NCI-H748 treated with DMSO at 0.1 percent for 48 hours (cell line): ENCODE data around the gene PPT2.

Source experiments
- DNase-seq: peaks from one replicate; lab custom pipeline; 2025; lab: John Stamatoyannopoulos, UW

PPT2 gene, protein sequence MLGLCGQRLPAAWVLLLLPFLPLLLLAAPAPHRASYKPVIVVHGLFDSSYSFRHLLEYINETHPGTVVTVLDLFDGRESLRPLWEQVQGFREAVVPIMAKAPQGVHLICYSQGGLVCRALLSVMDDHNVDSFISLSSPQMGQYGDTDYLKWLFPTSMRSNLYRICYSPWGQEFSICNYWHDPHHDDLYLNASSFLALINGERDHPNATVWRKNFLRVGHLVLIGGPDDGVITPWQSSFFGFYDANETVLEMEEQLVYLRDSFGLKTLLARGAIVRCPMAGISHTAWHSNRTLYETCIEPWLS

DNA sequence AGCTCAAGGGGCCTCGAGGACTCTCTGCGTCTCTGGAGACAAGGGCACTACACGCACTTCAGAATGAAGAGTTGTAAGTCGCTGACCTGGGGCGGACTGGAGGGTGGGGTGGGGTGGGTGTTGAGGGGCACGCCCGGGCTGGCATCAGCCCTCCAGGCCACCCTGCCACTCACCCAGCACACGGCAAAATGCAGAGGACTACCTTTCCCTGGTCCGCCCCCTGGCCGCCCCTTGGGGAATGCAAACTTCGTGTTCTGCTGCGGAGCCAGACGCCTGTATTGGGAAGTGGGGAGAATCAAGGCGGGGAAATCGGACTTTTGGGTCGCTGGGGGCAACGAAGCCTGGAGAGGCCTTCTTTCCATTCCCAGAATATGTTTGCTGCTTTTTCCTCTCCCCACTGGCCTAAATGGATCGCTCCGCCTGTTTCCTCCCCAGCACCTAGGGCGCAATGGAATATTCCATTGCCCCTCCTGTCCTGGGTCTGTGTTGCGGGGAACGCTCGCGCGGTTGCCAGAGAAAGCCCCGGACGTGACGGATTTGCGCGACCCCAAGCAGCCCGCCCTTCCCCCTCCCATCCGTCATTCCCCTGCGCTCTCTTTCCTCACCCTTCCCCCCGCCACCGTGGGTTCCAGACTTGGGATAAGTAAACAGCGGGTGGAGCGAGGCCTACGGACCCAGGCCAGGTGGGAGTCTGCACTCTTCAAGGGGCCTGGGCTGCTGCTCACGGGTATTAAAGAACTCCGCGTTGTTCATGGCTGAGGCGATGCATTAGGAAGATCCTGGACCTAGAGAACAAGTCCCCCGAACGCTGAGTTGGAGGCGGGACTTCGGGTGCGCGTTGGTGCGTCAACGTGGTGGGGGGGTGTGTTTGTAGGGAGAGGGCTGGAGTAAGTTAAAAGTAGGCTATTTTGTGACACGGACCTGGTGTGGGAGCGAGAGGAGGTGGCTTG lies at the start of gene PPT2:
TSS of gene PPT2 (plus strand) at position 578 of the 950 bp plus-strand sequence. CDS start 454 bp downstream, outside the sequence.
- DNase-seq: peak; percentile 85

DNA sequence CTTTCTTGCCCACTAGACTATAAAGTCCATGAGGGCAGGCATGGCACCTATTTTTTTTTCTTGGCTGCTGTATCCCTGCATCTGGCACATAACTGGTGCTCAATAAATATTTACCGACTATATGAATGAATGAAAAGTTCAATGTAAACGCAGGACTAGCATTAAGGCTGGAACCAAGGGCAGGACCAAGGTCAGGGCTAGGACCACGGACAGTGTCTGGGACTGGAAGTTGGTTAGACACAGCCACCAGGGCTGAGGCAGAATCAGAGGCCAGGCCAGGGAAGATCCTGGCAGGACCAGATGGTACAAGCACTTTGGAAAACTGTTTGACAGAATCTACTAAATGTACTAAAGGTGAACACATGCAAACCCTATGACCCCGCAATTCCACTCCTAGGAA lies 48.5 kb upstream of the PPT2 start:
- DNase-seq: no peak

DNA sequence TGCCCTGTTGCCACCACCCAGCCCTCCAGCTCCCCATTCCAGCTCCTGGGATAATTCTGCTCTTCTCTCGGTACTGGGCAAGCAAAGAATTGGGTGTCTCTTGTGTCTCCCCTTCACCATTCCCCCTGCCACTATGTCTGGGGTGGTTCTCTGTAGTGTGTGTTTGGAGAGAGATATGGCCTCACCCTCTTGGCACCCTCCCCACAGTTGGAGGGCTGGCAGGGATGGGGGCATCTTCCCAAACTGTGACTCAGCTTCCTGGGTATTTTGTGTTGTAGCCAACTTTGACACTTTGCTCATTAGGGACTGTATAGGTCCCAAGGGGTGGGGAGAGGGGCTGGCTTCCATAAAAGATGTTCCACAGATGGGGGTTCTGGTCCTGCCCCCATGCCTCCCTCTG lies 46.5 kb upstream of the PPT2 start:
- no peak for DNase-seq

DNA sequence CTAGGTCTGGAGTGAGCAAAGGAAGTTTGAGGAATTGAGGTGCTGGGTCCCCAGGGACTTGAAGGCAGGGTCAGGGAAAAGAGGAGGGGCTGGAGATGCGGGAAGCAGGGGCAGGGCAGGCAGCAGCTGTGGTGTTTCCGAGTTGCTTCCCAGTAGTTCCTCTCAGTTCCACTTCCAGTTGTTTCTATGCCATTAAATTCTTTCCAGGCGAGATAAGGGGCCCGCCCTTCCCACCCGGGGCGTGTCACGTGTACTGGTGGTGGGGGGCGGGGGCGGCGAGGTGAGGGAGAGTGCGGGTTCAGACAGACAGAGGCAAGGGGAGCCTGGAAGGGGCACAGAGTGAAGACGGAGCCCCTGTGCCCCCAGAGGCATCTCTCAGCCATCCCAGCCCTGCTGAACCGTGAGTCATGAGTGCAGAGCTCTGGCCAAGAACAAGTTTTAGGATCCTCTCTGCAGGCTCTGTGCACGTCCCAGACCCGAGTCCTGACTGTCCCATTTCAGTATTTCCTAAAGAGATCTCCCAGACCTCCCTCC lies 45.8 kb upstream of the PPT2 start:
- no peak for DNase-seq

DNA sequence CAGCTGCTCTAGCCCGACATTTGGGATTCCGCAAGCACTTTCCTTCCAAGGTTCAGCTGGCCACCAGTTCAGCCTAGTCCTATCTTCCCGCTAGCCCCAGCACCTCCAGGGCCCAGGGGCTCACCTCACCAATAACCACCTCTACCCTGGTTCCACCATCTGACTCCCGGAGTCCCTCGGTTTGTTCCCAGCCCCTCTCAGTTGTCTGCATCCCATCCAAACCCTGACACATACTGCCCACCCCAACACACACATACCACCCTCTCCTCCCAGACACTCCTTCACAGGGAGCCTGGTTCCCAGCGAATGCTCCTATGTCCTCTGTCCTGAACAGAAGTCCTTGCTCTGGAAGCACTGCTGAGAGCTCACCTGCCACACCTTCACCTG lies 45.2 kb upstream of the PPT2 start:
- DNase-seq: no peak

DNA sequence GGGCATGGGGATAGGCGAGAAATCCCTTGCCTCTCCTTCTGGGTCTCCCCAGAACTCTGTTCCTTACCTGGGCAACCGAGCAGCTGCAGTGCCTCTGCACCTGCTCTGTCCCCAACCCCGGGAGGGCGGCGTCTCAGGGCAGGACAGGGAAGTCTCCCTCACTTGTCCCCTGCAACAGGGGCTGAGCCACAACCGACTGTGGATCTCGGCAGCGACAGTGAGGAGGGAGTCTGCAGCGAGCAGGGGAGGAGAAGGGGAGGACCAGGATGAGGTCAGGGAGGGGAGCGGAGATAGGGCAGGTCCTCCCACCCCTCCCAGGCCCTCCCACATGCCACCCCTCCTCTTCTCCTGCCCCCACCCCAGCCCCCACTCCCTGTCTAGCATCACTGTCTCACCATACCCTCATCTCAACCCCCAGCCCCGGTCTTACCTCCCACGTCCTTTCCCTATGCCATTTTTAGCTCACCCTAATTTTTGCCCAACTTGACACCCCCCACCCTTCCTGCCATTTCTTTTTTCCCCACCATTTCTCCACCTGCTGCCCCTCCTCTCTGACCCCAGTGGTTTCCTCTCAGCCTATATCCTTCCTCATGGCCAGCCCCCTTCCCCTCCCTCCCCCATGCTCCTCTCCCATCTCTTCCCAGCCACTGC lies 44.7 kb upstream of the PPT2 start, which contains the start of gene TNXB:
TSS of gene TNXB (minus strand) at position 225 of the 651 bp plus-strand sequence. CDS start 11,140 bp downstream, outside the sequence.
- DNase-seq: no peak

DNA sequence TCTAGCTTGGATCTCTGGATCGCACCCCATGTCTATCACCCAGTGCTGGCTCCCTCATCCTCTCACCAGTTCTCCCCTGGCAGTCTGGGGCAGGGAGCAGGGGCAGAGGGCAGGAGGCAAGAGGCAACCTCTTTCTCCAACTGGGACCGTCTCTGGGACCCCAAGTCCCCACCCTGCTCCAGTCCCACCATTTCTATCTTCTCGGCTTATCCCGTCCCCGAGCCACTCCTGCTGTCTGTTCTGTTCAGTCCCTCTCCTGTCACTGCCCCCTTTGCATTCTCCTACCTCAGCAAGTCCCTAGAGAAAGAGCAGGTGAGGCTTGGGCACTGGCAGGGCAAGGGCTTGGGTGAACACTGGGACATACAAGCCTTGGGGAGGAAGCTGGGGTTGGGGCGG lies 44.2 kb upstream of the PPT2 start:
- no peak for DNase-seq

DNA sequence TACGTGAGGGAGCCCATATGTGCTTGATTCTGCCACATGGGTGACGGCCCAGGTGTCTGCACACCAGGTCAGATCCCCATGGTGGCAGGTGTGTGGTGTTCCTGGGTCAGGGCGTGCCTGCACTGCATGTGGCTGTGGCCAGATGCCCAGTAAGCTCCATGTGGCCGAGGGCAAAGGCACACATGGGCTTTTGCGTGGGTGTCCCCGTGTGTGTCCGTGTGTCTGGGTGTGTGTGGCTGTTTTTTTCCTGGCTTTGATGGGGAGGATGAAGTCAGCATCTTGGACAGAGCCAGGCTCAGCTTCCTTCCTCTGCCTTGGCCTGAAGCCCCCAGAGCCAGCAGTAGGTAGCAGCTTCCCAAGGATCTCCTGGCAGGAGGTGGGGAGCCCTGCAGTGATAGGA lies 43.3 kb upstream of the PPT2 start:
- DNase-seq: no peak

DNA sequence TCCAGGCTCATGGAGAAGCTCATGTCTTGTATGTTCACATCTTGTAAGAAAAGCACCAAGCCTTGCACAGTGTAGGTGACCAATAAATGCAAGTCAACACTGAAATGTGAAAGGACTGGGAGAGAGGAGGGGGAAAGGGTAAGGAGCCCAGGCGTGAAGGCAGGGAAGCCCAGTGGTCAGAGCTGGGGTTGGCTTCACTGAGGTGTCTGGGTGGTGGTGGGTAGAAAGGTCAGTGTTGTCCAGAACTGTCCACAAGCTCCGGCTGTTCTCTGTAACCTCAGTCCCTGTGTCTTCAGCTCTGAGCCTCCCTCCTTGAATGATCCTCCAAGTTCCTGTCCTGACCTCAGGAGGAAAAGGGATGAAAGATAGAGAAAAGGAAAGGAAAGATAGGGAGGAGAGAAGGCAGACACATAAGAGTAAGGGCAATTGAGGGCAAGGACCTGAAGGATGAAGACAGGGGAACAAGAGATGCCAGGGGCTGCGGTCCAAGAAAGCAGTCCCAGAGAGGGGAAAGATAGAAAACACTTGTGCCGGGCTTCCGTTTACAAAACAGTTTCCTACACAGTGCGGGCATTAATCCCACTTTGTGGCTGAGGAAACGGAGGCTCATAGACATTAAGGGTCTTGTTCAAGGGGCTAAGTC lies 42.4 kb upstream of the PPT2 start:
- DNase-seq: no peak

DNA sequence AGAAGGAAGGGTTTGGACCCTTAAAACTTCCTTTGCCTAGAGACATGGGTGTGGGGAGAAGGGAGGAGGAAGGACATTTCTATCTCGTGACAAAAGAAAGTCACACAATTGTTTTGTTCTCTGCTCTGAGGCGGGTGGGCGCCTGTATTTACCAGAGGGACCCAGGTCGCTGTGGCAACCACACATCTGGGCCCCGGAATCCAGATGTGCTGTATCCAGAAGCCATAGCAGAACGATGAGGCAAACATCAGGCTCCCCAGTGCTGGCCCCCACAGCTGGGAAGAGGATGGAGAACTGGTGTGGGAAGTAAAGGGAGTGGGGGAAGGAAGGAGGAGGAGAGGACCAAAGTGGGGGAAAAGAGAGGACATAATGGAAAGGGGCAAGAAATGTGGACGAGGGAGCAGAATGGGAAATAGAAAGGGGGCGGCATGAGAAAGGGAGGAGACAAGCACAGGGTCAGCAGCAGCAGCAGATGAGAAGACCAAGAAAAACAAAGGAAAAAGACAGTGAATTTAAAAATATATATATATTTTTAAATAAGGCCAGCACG lies 41.4 kb upstream of the PPT2 start:
- DNase-seq: no peak

DNA sequence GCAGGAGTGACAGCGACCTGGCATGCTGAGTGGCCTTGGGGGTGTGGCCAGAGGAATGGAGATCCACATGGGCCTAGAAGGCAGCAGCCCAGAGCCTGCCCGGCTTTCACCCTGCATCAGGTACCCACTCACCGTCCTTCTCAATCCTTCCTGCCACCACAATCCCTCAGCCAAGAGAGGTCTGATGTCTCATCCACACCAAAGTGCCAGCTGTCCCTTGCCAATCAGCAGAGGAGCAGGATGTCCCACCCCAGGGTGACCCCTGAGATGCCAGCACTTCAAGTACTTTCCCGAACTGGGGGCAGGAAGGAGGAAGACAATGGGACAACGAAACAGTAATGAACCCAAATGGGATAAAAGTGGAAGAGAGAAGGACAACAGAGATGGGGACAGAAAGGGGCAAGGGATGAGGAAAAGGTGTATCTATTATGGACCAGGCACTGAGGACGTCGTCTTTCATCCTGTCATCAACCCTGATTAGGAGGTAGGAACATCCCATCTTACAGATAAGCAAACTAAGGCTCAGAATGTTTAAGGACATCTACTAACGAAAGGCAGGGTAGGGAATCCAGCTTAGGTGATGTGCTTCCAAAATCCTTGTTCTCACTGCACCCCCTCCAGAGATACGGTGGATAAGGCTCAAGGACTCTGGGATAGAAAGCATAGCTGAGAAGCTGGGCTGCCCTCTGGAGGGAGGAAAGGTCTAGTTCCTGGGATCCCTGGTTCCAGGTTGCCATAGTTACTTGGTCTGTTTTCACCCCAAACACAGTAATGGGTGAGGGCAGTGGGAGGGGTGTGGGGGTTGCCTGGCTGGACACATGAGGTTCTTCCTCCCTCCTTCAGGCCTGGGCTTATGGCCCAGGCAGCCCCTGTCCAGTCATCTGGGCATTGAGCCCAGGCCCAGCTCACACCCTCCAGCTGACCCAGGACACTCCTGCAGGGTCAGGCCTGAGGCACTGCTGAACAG lies 40.3 kb upstream of the PPT2 start:
- DNase-seq: no peak

DNA sequence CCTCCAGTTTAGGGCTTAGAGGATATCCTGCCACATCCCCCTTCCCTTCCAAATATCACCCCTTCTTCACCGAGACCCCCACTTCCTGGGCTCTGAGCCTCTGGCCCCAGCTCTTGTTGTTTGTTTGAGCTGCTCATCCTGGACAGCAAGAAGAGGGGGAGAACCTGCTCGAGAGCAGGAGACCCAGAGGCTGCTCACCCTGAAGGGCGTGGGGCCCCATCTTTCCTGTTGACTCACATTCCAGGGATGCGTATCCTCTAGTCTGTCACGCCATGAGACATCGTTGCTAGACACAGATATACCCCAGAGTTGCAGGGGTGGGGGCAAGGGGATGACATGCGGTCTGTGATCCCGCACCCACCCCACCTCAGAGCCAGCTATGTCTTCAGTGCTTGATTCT lies 39.1 kb upstream of the PPT2 start:
- no peak for DNase-seq

DNA sequence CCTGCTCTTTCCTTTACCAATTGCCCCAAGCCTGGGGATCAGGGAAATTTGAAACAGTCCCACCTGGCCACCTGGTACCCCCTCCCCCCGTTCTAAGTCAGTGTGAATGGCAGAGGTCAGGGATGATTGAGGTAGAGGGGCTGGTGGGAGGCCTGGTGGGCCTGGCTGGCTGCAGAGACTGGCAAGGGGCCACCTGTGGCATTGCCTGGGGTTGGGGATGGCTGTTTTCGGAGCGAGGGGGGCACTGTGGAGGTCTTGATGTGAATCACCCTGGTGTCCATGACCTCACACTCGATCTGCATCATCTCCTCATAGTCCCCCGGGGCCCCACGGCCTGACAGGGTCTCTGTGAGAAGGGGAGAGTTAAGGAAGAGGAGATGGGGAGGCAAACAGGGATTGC lies 38.3 kb upstream of the PPT2 start:
- no peak for DNase-seq

DNA sequence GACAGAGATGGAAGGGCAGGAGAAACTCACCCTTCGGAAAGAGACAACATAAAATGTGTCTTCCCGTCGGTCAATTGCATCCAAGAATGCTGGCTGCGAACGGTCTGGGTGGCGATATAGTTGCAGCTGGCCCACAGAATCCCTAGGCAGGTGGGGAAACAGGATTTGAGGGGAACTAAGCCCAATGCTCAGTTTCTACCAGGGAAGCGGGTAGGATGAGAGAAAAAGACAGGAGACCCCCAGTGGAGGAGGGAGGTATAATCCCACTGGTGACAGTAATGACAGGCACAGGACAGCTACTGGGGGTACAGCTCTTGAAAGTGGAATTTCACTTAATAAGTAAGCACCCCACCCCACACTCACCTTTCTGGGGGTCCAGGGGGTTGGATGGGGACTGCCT lies 37.3 kb upstream of the PPT2 start:
- no peak for DNase-seq

DNA sequence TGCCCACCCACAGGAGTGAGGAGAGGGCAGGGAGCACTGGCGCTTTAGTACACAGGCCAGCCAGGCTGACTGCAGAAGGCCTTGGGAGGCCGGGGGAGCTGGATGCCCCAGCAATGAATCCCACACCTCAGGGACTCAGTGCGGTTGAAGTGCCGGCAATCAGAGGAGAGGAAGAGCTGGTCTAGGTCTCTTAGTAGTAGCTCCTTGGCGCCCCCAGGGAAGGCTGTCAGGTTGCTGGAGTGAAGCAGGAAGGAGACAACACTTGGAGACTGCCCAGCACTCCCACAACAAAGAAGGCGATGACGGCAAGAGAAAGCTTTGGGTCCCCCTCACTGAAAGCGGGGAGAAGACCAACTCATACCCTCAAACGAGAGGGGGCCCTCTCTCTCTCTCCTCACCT lies 36.5 kb upstream of the PPT2 start:
- DNase-seq: no peak

DNA sequence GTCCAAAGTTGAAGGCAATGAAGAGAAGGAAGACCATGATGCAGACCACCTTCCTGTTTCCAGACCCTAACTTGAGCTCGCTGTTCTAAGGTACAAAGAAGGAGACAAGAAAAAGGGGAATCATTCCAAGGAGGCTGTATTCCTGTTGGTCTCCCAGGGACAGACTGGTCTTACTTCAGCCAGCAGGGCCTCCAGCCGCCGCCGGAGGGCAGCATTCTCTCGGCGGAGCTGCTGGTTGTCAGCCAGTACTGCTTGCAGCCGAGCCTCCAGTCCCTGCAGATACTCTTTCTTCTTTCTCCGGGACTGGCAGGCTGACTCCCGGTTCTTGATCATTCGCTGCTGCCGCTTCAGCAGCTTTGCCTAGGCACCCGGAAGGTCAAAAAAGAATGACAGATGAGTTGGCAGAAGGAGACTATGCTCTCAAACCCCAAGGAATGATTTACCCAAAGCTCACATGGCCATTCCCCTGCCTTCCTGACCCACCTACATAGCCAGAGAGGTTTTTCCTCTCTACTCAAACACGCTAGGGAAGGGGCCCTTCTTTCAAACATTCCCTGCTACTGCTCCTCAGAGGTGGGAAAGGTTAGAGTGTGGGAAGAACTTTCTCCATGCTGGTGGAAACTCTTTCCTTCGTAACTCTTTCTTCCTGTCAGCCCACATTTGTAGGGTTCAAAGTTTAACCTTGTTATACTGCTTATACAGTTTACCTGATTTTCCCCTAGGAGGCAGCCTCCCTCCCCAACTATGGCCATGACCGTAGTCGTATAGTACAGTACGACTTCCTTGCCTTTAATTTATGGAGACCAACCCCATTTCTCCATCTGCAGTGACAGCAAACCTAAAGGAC lies 34.9 kb upstream of the PPT2 start:
- DNase-seq: peak; percentile 56

DNA sequence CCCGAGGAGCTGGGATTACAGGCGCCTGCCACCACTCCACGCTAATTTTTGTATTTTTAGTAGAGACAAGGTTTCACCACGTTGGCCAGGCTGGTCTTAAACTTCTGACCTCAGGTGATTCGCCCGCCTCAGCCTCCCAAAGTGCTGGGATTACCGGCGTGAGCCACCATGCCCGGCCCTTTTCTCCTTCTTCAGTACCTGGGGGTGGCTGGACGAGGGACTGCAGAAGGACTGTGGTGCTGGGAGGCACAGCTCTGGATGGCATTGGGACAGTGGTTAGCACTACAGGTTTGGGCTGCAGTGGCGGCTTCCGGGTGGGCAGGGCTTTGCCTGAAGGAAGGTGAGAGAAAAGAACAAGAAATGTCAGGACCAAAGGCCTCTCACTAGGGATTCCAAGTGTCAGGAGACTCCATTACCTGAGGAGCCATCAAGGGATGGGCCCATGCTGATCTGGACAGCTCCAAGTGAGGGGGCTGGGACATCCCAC lies 33.3 kb upstream of the PPT2 start:
- no peak for DNase-seq

DNA sequence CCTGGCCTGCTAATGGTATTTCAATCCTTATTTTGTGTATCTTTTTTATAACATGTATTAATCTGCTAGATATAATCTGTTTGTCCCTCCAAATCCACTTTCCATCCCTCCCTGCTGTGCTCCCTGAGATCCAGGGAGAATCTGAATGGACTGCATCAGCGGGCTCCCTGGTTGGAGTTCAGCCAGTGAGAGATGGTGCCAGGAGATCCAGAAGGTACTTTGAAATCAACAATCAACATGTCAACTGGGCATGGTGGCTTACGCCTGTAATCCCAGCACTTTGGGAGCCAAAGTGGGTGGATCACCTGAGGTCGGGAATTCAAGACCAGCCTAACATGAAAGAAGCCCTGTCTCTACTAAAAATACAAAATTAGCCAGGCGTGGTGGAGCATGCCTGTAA lies 30.3 kb upstream of the PPT2 start:
- DNase-seq: no peak

DNA sequence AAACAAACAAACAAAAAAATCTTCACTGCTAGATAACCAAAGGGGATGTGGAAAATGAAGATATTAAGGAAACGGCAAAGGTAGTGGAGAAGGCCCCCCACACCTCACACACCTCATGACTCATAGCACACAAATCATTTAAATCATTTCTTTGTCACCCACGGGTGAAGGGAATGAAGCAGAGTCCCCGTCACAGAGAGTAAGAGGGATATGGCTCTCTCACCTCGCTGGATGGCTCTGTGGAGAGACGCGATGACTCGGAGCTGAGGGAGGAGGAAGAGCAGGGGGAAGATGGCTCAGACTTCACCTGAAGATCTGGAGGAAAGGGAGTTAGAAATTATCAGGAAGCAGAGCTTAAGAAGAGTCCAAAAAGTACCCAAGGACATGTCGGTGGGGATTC lies 27.1 kb upstream of the PPT2 start:
- DNase-seq: no peak

DNA sequence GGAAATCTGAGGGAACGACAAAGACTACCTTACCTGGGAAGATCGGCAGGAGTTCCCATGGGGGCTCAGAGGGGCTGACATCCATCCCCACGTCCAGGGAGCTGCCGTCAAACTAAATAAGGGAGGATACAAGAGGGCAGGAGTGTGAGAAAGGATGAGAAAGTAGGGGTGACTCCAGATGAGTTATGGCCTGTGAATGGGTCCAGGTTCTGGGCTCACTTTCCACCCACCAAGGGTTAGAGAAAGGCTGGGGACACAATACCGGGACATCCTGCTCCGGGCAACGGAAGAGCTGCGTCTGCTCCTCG lies 26.6 kb upstream of the PPT2 start:
- DNase-seq: no peak
